HepG2 (cell line): Measurements from ENCODE around the gene ADAR. TPM values are rescaled to one million over a fixed set of nuclear protein-coding genes. Genes with fewer than 3 reads are reported as not detected.

Source experiments
- ARID3A ChIP-seq: IDR thresholded peaks from 2 replicates; pipeline ENCODE4 v1.6.1; 2012; ENCODE audit warnings: low read depth, low read length, improper control_type of control experiment
- BCLAF1 ChIP-seq: fragments of 450-650 bp; IDR thresholded peaks from 2 replicates; pipeline ENCODE4 v1.6.1; 2017; ENCODE audit warnings: mild to moderate bottlenecking
- BRD4 ChIP-seq: sonication (generic); formaldehyde crosslinking; IDR thresholded peaks from 2 replicates; pipeline ENCODE4 v1.4.0; 2020; ENCODE audit warnings: missing genetic modification reagents
- CHD2 ChIP-seq: IDR thresholded peaks from 2 replicates; pipeline ENCODE4 v1.6.1; 2011; ENCODE audit warnings: low read depth, low read length, improper control_type of control experiment
- HOXD1 ChIP-seq: sonication (generic); formaldehyde crosslinking; IDR thresholded peaks from 2 replicates; pipeline ENCODE4 v1.5.0; 2020; ENCODE audit warnings: missing genetic modification reagents
- IKZF5 ChIP-seq: IDR thresholded peaks from 2 replicates; pipeline ENCODE4 v1.6.1; 2018; ENCODE audit warnings: missing genetic modification reagents, mild to moderate bottlenecking, missing compliant biosample characterization
- MAZ ChIP-seq, 2 experiments: sonication (generic) in 1 of 2; formaldehyde crosslinking in 1 of 2; IDR thresholded peaks; 2 replicates each; pipeline versions ENCODE4 v1.5.0 to v1.6.1; 2012 to 2020; ENCODE audit warnings: low read depth in 2 of 2, mild to moderate bottlenecking in 2 of 2, borderline replicate concordance in 1 of 2, improper control_type of control experiment in 1 of 2, low read length in 1 of 2, missing genetic modification reagents in 1 of 2, moderate library complexity in 1 of 2
- MXI1 ChIP-seq: IDR thresholded peaks from 3 replicates; pipeline ENCODE4 v1.6.1; 2012; ENCODE audit warnings: low read depth, low read length, inconsistent platforms, borderline replicate concordance
- RXRB ChIP-seq: IDR thresholded peaks from 2 replicates; pipeline ENCODE4 v1.6.1; 2016; ENCODE audit warnings: borderline replicate concordance, missing genetic modification reagents, missing compliant biosample characterization
- SIX4 ChIP-seq: sonication (generic); formaldehyde crosslinking; IDR thresholded peaks from 2 replicates; pipeline ENCODE4 v1.4.0; 2020; ENCODE audit warnings: missing genetic modification reagents
- SRY ChIP-seq: sonication (generic); formaldehyde crosslinking; IDR thresholded peaks from 2 replicates; pipeline ENCODE4 v1.8.0; 2022; ENCODE audit warnings: mild to moderate bottlenecking, missing genetic modification reagents
- TCF12 ChIP-seq, 2 experiments: fragments of 450-650 bp in 1 of 2; sonication (generic) in 1 of 2; formaldehyde crosslinking in 1 of 2; IDR thresholded peaks; 2 replicates each; pipeline versions ENCODE4 v1.6.1 to v1.8.0; 2017 to 2022; ENCODE audit warnings: antibody characterized with exemption in 1 of 2, mild to moderate bottlenecking in 1 of 2, missing genetic modification reagents in 1 of 2, moderate library complexity in 1 of 2
- ZFP37 ChIP-seq: sonication (generic); formaldehyde crosslinking; IDR thresholded peaks from 2 replicates; pipeline ENCODE4 v1.4.0; 2020; ENCODE audit warnings: missing genetic modification reagents, borderline replicate concordance
- ZFP62 ChIP-seq: sonication (generic); formaldehyde crosslinking; IDR thresholded peaks from 2 replicates; pipeline ENCODE4 v1.4.0; 2020; ENCODE audit warnings: missing genetic modification reagents
- ZKSCAN1 ChIP-seq: fragments of 150-350 bp; IDR thresholded peaks from 2 replicates; pipeline ENCODE4 v1.6.1; 2014; ENCODE audit warnings: low read length
- ZNF282 ChIP-seq: fragments of 450-650 bp; IDR thresholded peaks from 2 replicates; pipeline ENCODE4 v1.6.1; 2018; ENCODE audit not compliant: partially characterized antibody
- ZNF317 ChIP-seq: sonication (generic); formaldehyde crosslinking; IDR thresholded peaks from 2 replicates; pipeline ENCODE4 v1.5.0; 2020; ENCODE audit warnings: mild to moderate bottlenecking, missing genetic modification reagents
- ZNF414 ChIP-seq: sonication (generic); formaldehyde crosslinking; IDR thresholded peaks from 2 replicates; pipeline ENCODE4 v1.5.0; 2020; ENCODE audit warnings: missing genetic modification reagents
- ZNF513 ChIP-seq: sonication (generic); formaldehyde crosslinking; conservative IDR thresholded peaks from 2 replicates; pipeline ENCODE4 v1.5.0; 2020; ENCODE audit warnings: missing genetic modification reagents
- ZNF557 ChIP-seq: sonication (generic); formaldehyde crosslinking; IDR thresholded peaks from 2 replicates; pipeline ENCODE4 v1.4.0; 2020; ENCODE audit warnings: missing genetic modification reagents
- ZNF562 ChIP-seq: sonication (generic); formaldehyde crosslinking; IDR thresholded peaks from 2 replicates; pipeline ENCODE4 v1.8.0; 2022; ENCODE audit warnings: missing genetic modification reagents, borderline replicate concordance
- ZNF605 ChIP-seq: sonication (generic); formaldehyde crosslinking; IDR thresholded peaks from 2 replicates; pipeline ENCODE4 v1.8.0; 2022; ENCODE audit warnings: mild to moderate bottlenecking, missing genetic modification reagents
- polyA plus RNA-seq, 8 experiments: library from polyadenylated mRNA; depleted of rRNA in 3 of 8; stranded (reverse) in 7 of 8; unstranded in 1 of 8; fragments of >200 nt; fragmentation: Illumina TruSeq in 4 of 8; extraction: Trizol in 4 of 8; gene quantifications; 2 replicates each; pipeline versions ENCODE4 v1.2.1 to v1.2.3, GENCODE V29; 2011 to 2016; ENCODE audit warnings: low read depth in 4 of 8, missing spikeins in 1 of 8, mixed read lengths in 1 of 8; ENCODE audit not compliant: insufficient read depth in 1 of 8
- total RNA-seq, 5 experiments: library from RNA; depleted of rRNA; stranded (reverse); fragments of >200 nt; fragmentation: Illumina TruSeq; extraction: Trizol; gene quantifications; 2 replicates each; pipeline ENCODE4 v1.2.3, GENCODE V29; 2016; ENCODE audit warnings: low read depth in 1 of 5

The ADAR gene
- total and polyA plus RNA-seq, 2 of the 13 experiments (the other 11 are each of a cell fraction or from before 2014, with no cell fraction given): 70.8 to 86.2 TPM

- TF ChIP-seq IKZF5 (no peak), RXRB (CRISPR knock-in tag) (no peak), ZKSCAN1 (peak; percentile 83), BCLAF1 (no peak), ZNF282 (no peak), TCF12 (IDR thresholded peaks at IDR 0.05) (no peak), TCF12 (CRISPR knock-in tag; IDR thresholded peaks at IDR 0.05) (no peak), ZNF513 (CRISPR knock-in tag) (no peak), SRY (CRISPR knock-in tag) (no peak), MXI1 (peak; percentile 48; the same call in 1 of the 3 replicates), ZFP62 (CRISPR knock-in tag) (no peak), ZFP37 (CRISPR knock-in tag) (no peak), ZNF557 (CRISPR knock-in tag) (no peak), BRD4 (CRISPR knock-in tag) (no peak), SIX4 (CRISPR knock-in tag) (no peak), MAZ (IDR thresholded peaks at IDR 0.05; ENCODE audit: borderline replicate concordance, low read depth, low read length) (peak; percentile 10; the same call in 1 of the 2 replicates), MAZ (CRISPR knock-in tag; IDR thresholded peaks at IDR 0.05; ENCODE audit: low read depth) (no peak), ZNF414 (CRISPR knock-in tag) (no peak), ZNF562 (no peak), HOXD1 (CRISPR knock-in tag) (no peak), ARID3A (no peak), ZNF317 (CRISPR knock-in tag) (no peak), ZNF605 (CRISPR knock-in tag) (no peak), CHD2 (no peak)
These were observed 648 bp upstream of the ADAR start (continued) for GRCh38 chr1:154608397-154609270.
